Astrocyte (in vitro differentiated cells and primary cell): ENCODE data around the gene CD22. TPM values are rescaled to one million over a fixed set of nuclear protein-coding genes. Genes with fewer than 3 reads are reported as not detected.

Source experiments
- DNase-seq: peaks from one replicate; pipeline ENCODE4 v3.0.0-alpha.2; 2010; ENCODE audit warnings: low read depth
- FAIRE-seq: peaks from 2 replicates; lab custom pipeline; 2011; peaks lifted over from hg19 to GRCh38; lab: Jason Lieb, UNC
- H2AFZ ChIP-seq: 2 replicates; pipeline ENCODE4 v1.6.0; 2012; ENCODE audit warnings: low read depth, low read length, inconsistent platforms
- H3K27ac ChIP-seq: 2 replicates; pipeline ENCODE4 v1.5.1; 2011; ENCODE audit warnings: low read depth, low read length, inconsistent platforms
- H3K27me3 ChIP-seq: 2 replicates; pipeline ENCODE4 v1.6.0; 2011; ENCODE audit warnings: low read length, inconsistent platforms; ENCODE audit not compliant: insufficient read depth
- H3K36me3 ChIP-seq: 2 replicates; pipeline ENCODE4 v1.5.1; 2011; ENCODE audit warnings: low read length, inconsistent platforms; ENCODE audit not compliant: insufficient read depth
- H3K4me1 ChIP-seq: 2 replicates; pipeline ENCODE4 v1.5.1; 2011; ENCODE audit warnings: low read length, inconsistent platforms; ENCODE audit not compliant: insufficient read depth
- H3K4me2 ChIP-seq: 2 replicates; pipeline ENCODE4 v1.6.0; 2012; ENCODE audit warnings: low read length, inconsistent platforms
- H3K4me3 ChIP-seq: 2 replicates; pipeline ENCODE4 v1.5.1; 2011; ENCODE audit warnings: low read depth, mild to moderate bottlenecking, low read length, inconsistent platforms; ENCODE audit not compliant: insufficient read depth
- H3K79me2 ChIP-seq: 2 replicates; pipeline ENCODE4 v1.6.0; 2012; ENCODE audit warnings: mild to moderate bottlenecking, low read length, inconsistent platforms; ENCODE audit not compliant: insufficient read depth
- H3K9ac ChIP-seq: 2 replicates; pipeline ENCODE4 v1.6.0; 2012; ENCODE audit warnings: mild to moderate bottlenecking, low read length, inconsistent platforms
- H3K9me3 ChIP-seq: 2 replicates; pipeline ENCODE4 v1.5.1; 2012; ENCODE audit warnings: low read depth, mild to moderate bottlenecking, low read length, inconsistent platforms; ENCODE audit not compliant: insufficient read depth
- H4K20me1 ChIP-seq: 2 replicates; pipeline ENCODE4 v1.6.0; 2012; ENCODE audit warnings: low read length, inconsistent platforms; ENCODE audit not compliant: insufficient read depth
- H3K27ac Mint-ChIP-seq: one replicate; pipeline ENCODE4 v1.8.0; 2021; ENCODE audit warnings: mild to moderate bottlenecking, mixed read lengths; ENCODE audit not compliant: unreplicated experiment
- H3K27me3 Mint-ChIP-seq: one replicate; pipeline ENCODE4 v1.8.0; 2021; ENCODE audit warnings: low read depth, mixed read lengths; ENCODE audit not compliant: unreplicated experiment
- H3K36me3 Mint-ChIP-seq: one replicate; pipeline ENCODE4 v1.8.0; 2021; ENCODE audit warnings: low read depth, mixed read lengths; ENCODE audit not compliant: unreplicated experiment
- H3K4me1 Mint-ChIP-seq: one replicate; pipeline ENCODE4 v1.8.0; 2021; ENCODE audit warnings: low read depth, mixed read lengths; ENCODE audit not compliant: unreplicated experiment
- H3K4me3 Mint-ChIP-seq: one replicate; pipeline ENCODE4 v1.8.0; 2021; ENCODE audit warnings: mild to moderate bottlenecking, moderate library complexity, mixed read lengths; ENCODE audit not compliant: unreplicated experiment
- H3K9me3 Mint-ChIP-seq: one replicate; pipeline ENCODE4 v1.8.0; 2021; ENCODE audit warnings: mild to moderate bottlenecking, mixed read lengths; ENCODE audit not compliant: unreplicated experiment
- CTCF ChIP-seq: IDR thresholded peaks from 2 replicates; pipeline ENCODE4 v1.5.1; 2011; ENCODE audit warnings: low read depth, mild to moderate bottlenecking, inconsistent platforms, low read length, moderate library complexity; ENCODE audit not compliant: insufficient read depth
- EZH2 ChIP-seq: IDR thresholded peaks from 2 replicates; pipeline ENCODE4 v1.6.1; 2012; ENCODE audit warnings: mild to moderate bottlenecking, low read length, inconsistent platforms; ENCODE audit not compliant: insufficient read depth
- total RNA-seq: library from RNA; stranded (reverse); gene quantifications from 2 replicates; pipeline ENCODE4 v1.2.1, GENCODE V29; 2021

The CD22 gene
- total RNA-seq, 1 donor from 2014 or later = not detected

- no peaks in the 10 kb centered on the region for H4K20me1 ChIP-seq
- TF ChIP-seq EZH2 = no peak
- TF ChIP-seq CTCF = no peak
- no peaks in the 10 kb centered on the region for H3K36me3 ChIP-seq
- H3K27me3 ChIP-seq = no peaks in the 10 kb centered on the region
- H3K27ac ChIP-seq = no peak overlapping the region
- no peaks in the 10 kb centered on the region for H3K79me2 ChIP-seq
- H3K4me3 ChIP-seq = no peak overlapping the region
- no peaks in the 10 kb centered on the region for H3K4me1 ChIP-seq
- no peaks in the 10 kb centered on the region for H3K36me3 Mint-ChIP-seq
- H3K27me3 Mint-ChIP-seq = peaks cover 28% of the 10 kb centered on the region
- H3K9ac ChIP-seq = no peak overlapping the region
- H3K4me1 Mint-ChIP-seq = peaks cover 3% of the 10 kb centered on the region
- H3K9me3 Mint-ChIP-seq = no peaks in the 10 kb centered on the region
- no peak overlapping the region for H3K27ac Mint-ChIP-seq
- no peak overlapping the region for H3K4me3 Mint-ChIP-seq
- no peaks in the 10 kb centered on the region for H3K9me3 ChIP-seq
- no peak for DNase-seq
- no peak for FAIRE-seq
- no peak overlapping the region for H3K4me2 ChIP-seq
- no peak overlapping the region for H2AFZ ChIP-seq
Measured at GRCh38 chr19:35330475-35330874, 1.5 kb downstream of the CD22 start.

- no peak overlapping the region for H2AFZ ChIP-seq
- H3K79me2 ChIP-seq = no peaks in the 10 kb centered on the region
- H3K4me1 Mint-ChIP-seq = peaks cover 3% of the 10 kb centered on the region
- no peaks in the 10 kb centered on the region for H3K36me3 ChIP-seq
- H3K9me3 Mint-ChIP-seq = no peaks in the 10 kb centered on the region
- H3K36me3 Mint-ChIP-seq = no peaks in the 10 kb centered on the region
- H3K27ac ChIP-seq = no peak overlapping the region
- no peak overlapping the region for H3K9ac ChIP-seq
- FAIRE-seq = no peak
- H3K27me3 ChIP-seq = no peaks in the 10 kb centered on the region
- H3K9me3 ChIP-seq = no peaks in the 10 kb centered on the region
- no peak for TF ChIP-seq EZH2
- TF ChIP-seq CTCF = no peak
- no peak overlapping the region for H3K4me3 ChIP-seq
- H3K4me2 ChIP-seq = no peak overlapping the region
- H4K20me1 ChIP-seq = no peaks in the 10 kb centered on the region
- H3K27me3 Mint-ChIP-seq = peaks cover 25% of the 10 kb centered on the region
- no peak overlapping the region for H3K27ac Mint-ChIP-seq
- no peak overlapping the region for H3K4me3 Mint-ChIP-seq
- DNase-seq = no peak
- no peaks in the 10 kb centered on the region for H3K4me1 ChIP-seq
Measured at GRCh38 chr19:35331551-35332214, 2.7 kb downstream of the CD22 start.

- Histone ChIP-seq H3K4me3 (no peak overlapping the region), H3K79me2 (no peaks in the 10 kb centered on the region), H3K27ac (no peak overlapping the region), H3K27me3 (no peaks in the 10 kb centered on the region), H3K36me3 (no peaks in the 10 kb centered on the region), H2AFZ (no peak overlapping the region), H3K9me3 (no peaks in the 10 kb centered on the region), H4K20me1 (no peaks in the 10 kb centered on the region), H3K9ac (no peak overlapping the region), H3K4me1 (no peaks in the 10 kb centered on the region), H3K4me2 (no peak overlapping the region)
- Mint-ChIP-seq H3K4me1 (peaks cover 3% of the 10 kb centered on the region), H3K4me3 (no peak overlapping the region), H3K9me3 (no peaks in the 10 kb centered on the region), H3K27ac (no peak overlapping the region), H3K27me3 (peaks cover 28% of the 10 kb centered on the region), H3K36me3 (no peaks in the 10 kb centered on the region)
- DNase-seq (no peak), FAIRE-seq (no peak)
- TF ChIP-seq EZH2 = no peak
- TF ChIP-seq CTCF = no peak
Measured at GRCh38 chr19:35332817-35333216, 3.8 kb downstream of the CD22 start.
